Mesendoderm (in vitro differentiated cells): ENCODE measurements around the gene ACMSD.

ENCODE experiments used
- DNase-seq: peaks from one replicate; pipeline ENCODE4 v3.0.0; 2013
- H2AK5ac ChIP-seq: 2 replicates; pipeline ENCODE4 v1.6.1; 2013; ENCODE audit warnings: low read length, inconsistent platforms
- H2BK120ac ChIP-seq: 2 replicates; pipeline ENCODE4 v1.6.1; 2013; ENCODE audit warnings: low read depth, mild to moderate bottlenecking, low read length, moderate library complexity, mixed read lengths
- H2BK15ac ChIP-seq: replicated peaks from 2 replicates; pipeline ENCODE4 v1.6.1; 2013; ENCODE audit warnings: low read depth, mild to moderate bottlenecking, moderate library complexity
- H2BK5ac ChIP-seq: 2 replicates; pipeline ENCODE4 v1.6.1; 2013; ENCODE audit warnings: low read length, inconsistent platforms
- H3K18ac ChIP-seq: 2 replicates; pipeline ENCODE4 v1.6.1; 2013; ENCODE audit warnings: mild to moderate bottlenecking, low read length, mixed read lengths
- H3K23ac ChIP-seq: one replicate; pipeline ENCODE4 v1.6.1; 2013; ENCODE audit warnings: low read length
- H3K27ac ChIP-seq: 2 replicates; pipeline ENCODE4 v1.5.1; 2013; ENCODE audit warnings: low read depth, mild to moderate bottlenecking, inconsistent platforms, low read length, moderate library complexity
- H3K27me3 ChIP-seq: 2 replicates; pipeline ENCODE4 v1.6.1; 2013; ENCODE audit warnings: low read length, control low read depth, mild to moderate bottlenecking, inconsistent platforms; ENCODE audit not compliant: insufficient read depth, poor library complexity
- H3K36me3 ChIP-seq: 2 replicates; pipeline ENCODE4 v1.6.1; 2013; ENCODE audit warnings: low read length, inconsistent platforms; ENCODE audit not compliant: control insufficient read depth, insufficient read depth
- H3K4ac ChIP-seq: one replicate; pipeline ENCODE4 v1.6.1; 2013; ENCODE audit warnings: low read depth, mild to moderate bottlenecking, low read length, moderate library complexity
- H3K4me1 ChIP-seq: 2 replicates; pipeline ENCODE4 v1.6.1; 2013; ENCODE audit warnings: low read depth, low read length, inconsistent platforms; ENCODE audit not compliant: control insufficient read depth
- H3K4me2 ChIP-seq: 2 replicates; pipeline ENCODE4 v1.6.1; 2013; ENCODE audit warnings: low read length
- H3K4me3 ChIP-seq: 2 replicates; pipeline ENCODE4 v1.5.1; 2013; ENCODE audit warnings: mild to moderate bottlenecking, low read length
- H3K56ac ChIP-seq: one replicate; pipeline ENCODE4 v1.6.1; 2013; ENCODE audit warnings: low read length
- H3K79me1 ChIP-seq: 2 replicates; pipeline ENCODE4 v1.6.1; 2013; ENCODE audit warnings: low read length, inconsistent platforms
- H3K79me2 ChIP-seq: 2 replicates; pipeline ENCODE4 v1.6.1; 2013; ENCODE audit warnings: mild to moderate bottlenecking, low read length; ENCODE audit not compliant: control insufficient read depth, insufficient read depth
- H3K9ac ChIP-seq: 2 replicates; pipeline ENCODE4 v1.6.1; 2013; ENCODE audit warnings: low read length, inconsistent platforms
- H4K5ac ChIP-seq: one replicate; pipeline ENCODE4 v1.6.1; 2013; ENCODE audit warnings: low read length
- H4K8ac ChIP-seq: one replicate; pipeline ENCODE4 v1.6.1; 2013; ENCODE audit warnings: low read depth, mild to moderate bottlenecking, control low read depth, low read length, moderate library complexity
- WGBS: extraction: QIAGEN DNeasy Blood & Tissue Kit; methylation state at CpG from one replicate; pipeline ENCODE4 v1.1.7; 2013; ENCODE audit warnings: low lambda C conversion rate, missing lambda C conversion rate; ENCODE audit not compliant: insufficient coverage; ENCODE audit errors: extremely low coverage; 5-methylcytosine and 5-hydroxymethylcytosine counted together

The ACMSD gene

DNA sequence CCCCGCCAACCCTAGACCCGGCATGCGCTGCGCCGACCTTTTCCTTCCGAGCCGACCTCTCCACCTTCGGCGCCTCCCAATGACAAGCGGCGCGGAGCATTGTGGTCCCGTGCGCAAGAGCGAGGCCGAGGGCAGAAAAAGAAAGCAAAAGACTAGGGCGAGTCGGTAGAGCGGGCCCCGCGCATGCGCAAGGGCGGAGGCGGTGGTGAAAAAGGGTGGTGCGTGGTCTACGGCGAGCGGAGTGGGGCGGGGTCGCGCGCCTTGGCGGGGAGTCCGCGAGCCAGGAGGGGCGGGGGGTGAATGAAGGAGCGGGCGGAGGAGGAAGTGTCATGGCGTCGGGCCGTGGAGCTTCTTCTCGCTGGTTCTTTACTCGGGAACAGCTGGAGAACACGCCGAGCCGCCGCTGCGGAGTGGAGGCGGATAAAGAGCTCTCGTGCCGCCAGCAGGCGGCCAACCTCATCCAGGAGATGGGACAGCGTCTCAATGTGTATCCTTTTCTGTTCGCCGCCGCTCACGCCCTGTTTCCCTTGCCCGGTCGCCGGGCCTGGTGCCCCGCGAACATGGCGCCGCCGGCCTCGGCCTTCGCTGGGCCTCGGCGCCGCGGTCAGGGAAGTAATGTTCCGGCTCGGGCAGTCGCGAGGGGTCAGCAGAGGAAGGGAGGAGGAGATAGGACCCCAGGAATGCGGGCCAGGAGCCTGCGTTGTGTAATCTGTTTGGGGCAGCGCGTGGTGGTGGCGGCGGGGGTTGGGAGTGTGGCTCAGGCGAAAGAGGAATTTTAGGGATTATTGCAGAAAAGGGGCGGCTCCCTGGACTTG is 80.3 kb downstream of the ACMSD start, which contains the start of gene CCNT2:
CCNT2 (plus strand) TSS at position 297 of the 815 bp plus-strand sequence; CDS start at position 330, 33 bp downstream.
- peak within 1 kb of the TSS; percentile 94 for H2BK5ac ChIP-seq
- no peaks in the 10 kb centered on the region for H3K36me3 ChIP-seq
- H3K4me2 ChIP-seq = peak within 1 kb of the TSS; percentile 26
- peak within 1 kb of the TSS; percentile 100 for H3K9ac ChIP-seq
- WGBS = no CpG with 5 or more reads among the region's 83 CpGs
- H3K23ac ChIP-seq = peak within 1 kb of the TSS; percentile 71
- peak; percentile 100 for DNase-seq
- H2BK120ac ChIP-seq = no peak within 1 kb of the TSS
- peak within 1 kb of the TSS; percentile 72 for H3K18ac ChIP-seq
- peak within 1 kb of the TSS; percentile 88 for H3K4ac ChIP-seq
- no peak within 1 kb of the TSS for H4K5ac ChIP-seq
- peak within 1 kb of the TSS; percentile 76 for H4K8ac ChIP-seq
- no peak within 1 kb of the TSS for H2BK15ac ChIP-seq
- H3K27ac ChIP-seq = peak within 1 kb of the TSS; percentile 94
- H3K4me1 ChIP-seq = no peaks in the 10 kb centered on the region
- H3K56ac ChIP-seq = peak within 1 kb of the TSS; percentile 98
- no peaks in the 10 kb centered on the region for H3K79me1 ChIP-seq
- no peak within 1 kb of the TSS for H2AK5ac ChIP-seq
- H3K27me3 ChIP-seq = no peaks in the 10 kb centered on the region
- H3K4me3 ChIP-seq = peak within 1 kb of the TSS; percentile 100
- H3K79me2 ChIP-seq = peaks cover 37% of the 10 kb centered on the region

DNA sequence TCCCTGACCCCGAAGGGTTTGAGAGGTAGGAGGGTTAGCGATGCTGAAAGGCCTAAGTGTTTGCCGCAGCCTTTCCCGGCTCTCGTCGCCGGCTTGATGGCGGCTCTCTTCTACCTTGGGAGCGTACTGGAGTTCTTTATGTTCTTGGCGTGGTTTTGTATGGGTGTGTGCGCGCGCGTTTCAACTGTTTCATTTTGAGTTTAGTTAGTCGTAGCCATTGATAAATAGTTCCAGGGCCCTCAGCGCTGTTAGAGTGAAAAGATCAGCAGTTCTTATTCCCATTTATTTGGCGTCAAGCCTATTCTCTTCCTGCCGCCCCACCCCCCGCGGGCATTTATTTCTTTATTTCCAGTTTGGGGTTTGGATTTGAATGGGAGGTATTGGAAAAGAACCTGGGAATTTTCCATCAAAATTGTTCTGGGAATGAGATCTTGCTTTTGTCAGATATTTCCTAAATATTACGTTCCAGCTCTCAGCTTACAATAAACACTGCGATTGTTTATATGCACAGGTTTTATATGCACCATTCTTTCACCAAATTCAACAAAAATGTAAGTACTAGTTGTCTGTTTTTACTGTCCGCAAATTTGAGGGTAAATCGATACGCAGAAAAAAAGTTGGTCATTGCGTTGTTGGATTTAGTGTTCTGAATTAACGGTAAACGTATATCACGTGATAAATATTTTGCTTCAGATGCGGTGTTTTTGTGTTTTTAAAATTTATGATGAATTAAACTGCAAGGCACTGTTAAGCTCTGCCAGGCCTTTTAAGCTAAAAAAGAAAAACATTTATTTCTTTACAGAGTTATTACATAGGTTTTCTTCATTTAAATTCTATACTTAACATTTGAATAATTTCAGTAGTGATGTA is 81.2 kb downstream of the ACMSD start:
- H3K4ac ChIP-seq = peak overlapping the region; percentile 88
- H3K27ac ChIP-seq = peak overlapping the region; percentile 94
- H3K4me1 ChIP-seq = no peaks in the 10 kb centered on the region
- H3K9ac ChIP-seq = peak overlapping the region; percentile 100
- no peak overlapping the region for H2AK5ac ChIP-seq
- H3K18ac ChIP-seq = peak overlapping the region; percentile 72
- peak overlapping the region; percentile 71 for H3K23ac ChIP-seq
- H3K79me1 ChIP-seq = no peaks in the 10 kb centered on the region
- peak; percentile 67 for DNase-seq
- no CpG with 5 or more reads among the region's 30 CpGs for WGBS
- H2BK15ac ChIP-seq = no peak overlapping the region
- no peaks in the 10 kb centered on the region for H3K27me3 ChIP-seq
- no peak overlapping the region for H4K5ac ChIP-seq
- H2BK120ac ChIP-seq = no peak overlapping the region
- no peaks in the 10 kb centered on the region for H3K36me3 ChIP-seq
- peak overlapping the region; percentile 26 for H3K4me2 ChIP-seq
- H2BK5ac ChIP-seq = peak overlapping the region; percentile 72
- H3K4me3 ChIP-seq = peak overlapping the region; percentile 100
- H4K8ac ChIP-seq = no peak overlapping the region
- peak overlapping the region; percentile 98 for H3K56ac ChIP-seq
- H3K79me2 ChIP-seq = peaks cover 44% of the 10 kb centered on the region

DNA sequence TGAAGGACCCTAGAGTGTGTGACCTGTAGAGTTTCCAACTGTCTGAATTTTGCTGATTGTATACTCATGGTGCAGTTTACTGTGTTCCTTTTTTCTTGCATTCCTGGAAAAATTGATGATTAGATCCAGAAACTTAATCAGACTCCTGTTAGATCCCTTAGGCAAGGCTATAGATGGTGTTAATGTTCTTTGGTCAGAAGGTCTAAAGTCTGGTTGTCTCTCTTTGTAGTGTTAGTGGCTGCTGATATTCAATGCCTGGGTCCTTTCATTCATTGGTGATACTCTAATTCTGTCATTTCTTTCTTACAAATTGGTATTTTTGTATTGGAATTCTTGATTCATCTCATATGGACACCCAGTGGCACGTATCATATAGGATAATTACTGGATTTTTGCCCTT is 86.5 kb downstream of the ACMSD start:
- Histone ChIP-seq H3K27me3 (no peaks in the 10 kb centered on the region), H3K79me1 (no peaks in the 10 kb centered on the region), H3K18ac (no peak overlapping the region), H3K36me3 (no peaks in the 10 kb centered on the region), H3K27ac (no peak overlapping the region), H3K79me2 (peaks cover 75% of the 10 kb centered on the region), H2BK5ac (no peak overlapping the region), H3K23ac (no peak overlapping the region), H2BK120ac (no peak overlapping the region), H3K4me2 (no peak overlapping the region), H2BK15ac (no peak overlapping the region), H2AK5ac (no peak overlapping the region), H3K4me1 (no peaks in the 10 kb centered on the region), H3K56ac (no peak overlapping the region), H3K9ac (no peak overlapping the region), H3K4ac (no peak overlapping the region), H4K5ac (no peak overlapping the region), H3K4me3 (no peak overlapping the region), H4K8ac (no peak overlapping the region)
- no CpG with 5 or more reads among the region's 1 CpG for WGBS
- no peak for DNase-seq

DNA sequence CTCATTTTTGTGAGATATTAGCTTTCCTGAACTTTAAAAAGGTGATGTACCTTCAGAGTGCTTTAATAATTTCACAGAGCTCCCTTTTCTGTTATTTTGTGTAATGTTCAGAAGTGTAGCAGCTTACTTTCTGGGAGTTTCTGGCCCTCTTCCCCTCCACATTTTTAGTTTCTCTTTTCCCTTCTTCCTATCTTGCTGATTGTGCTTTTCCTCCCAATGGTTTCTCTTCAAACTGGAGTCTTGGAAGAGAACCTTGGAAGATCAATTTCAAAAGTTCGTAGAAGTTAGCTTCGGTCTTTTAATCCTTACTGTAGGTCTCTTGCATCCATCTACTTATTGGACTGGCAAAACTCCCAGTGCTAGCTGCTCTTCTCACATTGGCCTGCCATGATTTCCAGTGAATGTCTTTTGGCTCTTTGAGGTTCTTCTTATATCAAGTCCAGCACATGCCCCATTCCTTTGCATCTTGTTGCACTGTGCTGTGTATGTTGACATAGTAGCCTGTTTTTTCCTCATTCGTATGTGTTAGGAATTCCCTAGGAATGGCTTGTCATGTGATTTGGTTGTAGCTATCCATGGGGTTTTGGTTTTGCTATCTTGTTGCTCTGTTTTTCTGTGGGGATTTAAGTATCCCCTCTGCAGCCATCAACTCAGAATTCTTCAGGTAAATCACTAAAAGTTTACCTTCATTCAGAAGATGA is 88.0 kb downstream of the ACMSD start:
- H3K79me1 ChIP-seq = no peaks in the 10 kb centered on the region
- peak; percentile 28 for DNase-seq
- H3K9ac ChIP-seq = no peak overlapping the region
- no peaks in the 10 kb centered on the region for H3K4me1 ChIP-seq
- H2BK120ac ChIP-seq = no peak overlapping the region
- no peak overlapping the region for H3K23ac ChIP-seq
- H3K27ac ChIP-seq = no peak overlapping the region
- no peak overlapping the region for H2AK5ac ChIP-seq
- H3K27me3 ChIP-seq = no peaks in the 10 kb centered on the region
- H3K56ac ChIP-seq = no peak overlapping the region
- no peak overlapping the region for H2BK15ac ChIP-seq
- H3K4ac ChIP-seq = no peak overlapping the region
- WGBS = no CpG with 5 or more reads among the region's 3 CpGs
- no peak overlapping the region for H4K5ac ChIP-seq
- H3K79me2 ChIP-seq = peaks cover 79% of the 10 kb centered on the region
- H4K8ac ChIP-seq = no peak overlapping the region
- H3K4me3 ChIP-seq = no peak overlapping the region
- no peaks in the 10 kb centered on the region for H3K36me3 ChIP-seq
- H3K4me2 ChIP-seq = no peak overlapping the region
- no peak overlapping the region for H2BK5ac ChIP-seq
- H3K18ac ChIP-seq = no peak overlapping the region

DNA sequence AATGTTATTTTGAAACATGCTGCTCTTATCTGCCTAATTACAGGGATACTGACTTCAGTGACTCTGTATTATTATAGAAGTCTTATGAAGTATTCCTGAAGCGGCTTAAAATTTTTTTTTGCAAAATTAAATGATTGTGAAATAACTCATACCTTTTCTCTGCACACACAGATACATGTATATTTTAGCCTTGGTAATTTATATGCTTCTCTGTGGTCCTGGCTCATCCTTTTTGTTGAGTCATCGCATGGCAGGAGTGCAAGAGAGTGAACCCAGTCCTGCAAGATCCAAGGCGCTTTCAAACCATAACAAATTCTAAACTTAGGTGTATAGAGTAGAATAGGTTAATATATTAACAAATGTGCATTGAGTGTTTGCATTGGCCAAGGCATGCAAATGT is 88.8 kb downstream of the ACMSD start:
- no peak for DNase-seq
- no CpG with 5 or more reads among the region's 3 CpGs for WGBS

More for the DNA sequence above, 88.8 kb downstream of the ACMSD start:
- H3K27me3 ChIP-seq = no peaks in the 10 kb centered on the region
- no peak overlapping the region for H3K9ac ChIP-seq
- H4K8ac ChIP-seq = no peak overlapping the region
- H3K4me3 ChIP-seq = no peak overlapping the region
- H3K56ac ChIP-seq = no peak overlapping the region
- no peaks in the 10 kb centered on the region for H3K36me3 ChIP-seq
- no peak overlapping the region for H2BK5ac ChIP-seq
- H3K4me2 ChIP-seq = no peak overlapping the region
- H2BK15ac ChIP-seq = no peak overlapping the region
- H3K4me1 ChIP-seq = no peaks in the 10 kb centered on the region
- H3K18ac ChIP-seq = no peak overlapping the region
- H2BK120ac ChIP-seq = no peak overlapping the region
- H3K27ac ChIP-seq = no peak overlapping the region
- no peak overlapping the region for H4K5ac ChIP-seq
- peaks cover 82% of the 10 kb centered on the region for H3K79me2 ChIP-seq
- no peaks in the 10 kb centered on the region for H3K79me1 ChIP-seq
- no peak overlapping the region for H2AK5ac ChIP-seq
- no peak overlapping the region for H3K4ac ChIP-seq
- H3K23ac ChIP-seq = no peak overlapping the region
